ENCODE data around the gene HDAC4.

- no peak for TF ChIP-seq CTCF (optimal IDR thresholded peaks at IDR 0.05 in 1 of 3, IDR thresholded peaks at IDR 0.05 in 1 of 3, conservative IDR thresholded peaks at IDR 0.05 in 1 of 3; ENCODE audit: extremely low read depth in 1 of 3, insufficient read depth in 2 of 3, low read length in 3 of 3)
- no peak for TF ChIP-seq EZH2 (IDR thresholded peaks at IDR 0.05; ENCODE audit: low read length)
Measured at GRCh38 chr2:239171643-239172042, 229.2 kb downstream of the HDAC4 start.
